Measurements from ENCODE around the gene WFDC2. TPM values are rescaled to one million over a fixed set of nuclear protein-coding genes. Genes with fewer than 3 reads are reported as not detected.

Gene WFDC2
- total and polyA plus RNA-seq, 7 donors: 0.22 to 0.74 (median 0.38) TPM; not detected in 3

DNA sequence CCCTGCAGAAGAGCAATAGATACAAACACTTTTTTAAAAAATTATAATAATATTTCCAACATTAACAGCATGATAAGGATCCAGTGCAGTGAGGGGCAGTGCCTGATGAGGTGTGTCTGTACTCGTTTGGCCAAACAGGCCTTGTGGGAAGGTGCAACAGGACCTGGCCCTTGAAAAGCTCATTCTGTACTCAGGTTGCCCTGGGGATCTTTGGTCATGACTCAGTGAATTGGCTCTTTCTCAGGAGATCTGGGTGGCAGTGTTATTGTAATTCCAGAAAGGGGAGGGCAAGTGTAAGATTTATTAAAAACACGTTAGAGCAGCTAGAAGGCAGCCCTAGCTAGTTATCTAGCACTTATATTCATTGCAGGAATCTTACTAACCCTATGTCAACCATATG is 48.7 kb downstream of the WFDC2 start:
- Histone ChIP-seq H3K9me3 (no peaks in the 10 kb centered on the region), H3K27me3 (ENCODE audit: insufficient read depth in 3 of 3, low read length in 2 of 3) (peaks cover 0 to 14% (median 4%) of the 10 kb centered on the region in 3 donors), H3K4me1 (no peaks in the 10 kb centered on the region), H3K27ac (no peak overlapping the region), H3K36me3 (ENCODE audit: insufficient read depth in 1 of 2, low read depth in 1 of 2) (no peaks in the 10 kb centered on the region), H3K4me3 (no peak overlapping the region)
- ATAC-seq (no peak), DNase-seq (no peak)
- TF ChIP-seq, protein P1, sequence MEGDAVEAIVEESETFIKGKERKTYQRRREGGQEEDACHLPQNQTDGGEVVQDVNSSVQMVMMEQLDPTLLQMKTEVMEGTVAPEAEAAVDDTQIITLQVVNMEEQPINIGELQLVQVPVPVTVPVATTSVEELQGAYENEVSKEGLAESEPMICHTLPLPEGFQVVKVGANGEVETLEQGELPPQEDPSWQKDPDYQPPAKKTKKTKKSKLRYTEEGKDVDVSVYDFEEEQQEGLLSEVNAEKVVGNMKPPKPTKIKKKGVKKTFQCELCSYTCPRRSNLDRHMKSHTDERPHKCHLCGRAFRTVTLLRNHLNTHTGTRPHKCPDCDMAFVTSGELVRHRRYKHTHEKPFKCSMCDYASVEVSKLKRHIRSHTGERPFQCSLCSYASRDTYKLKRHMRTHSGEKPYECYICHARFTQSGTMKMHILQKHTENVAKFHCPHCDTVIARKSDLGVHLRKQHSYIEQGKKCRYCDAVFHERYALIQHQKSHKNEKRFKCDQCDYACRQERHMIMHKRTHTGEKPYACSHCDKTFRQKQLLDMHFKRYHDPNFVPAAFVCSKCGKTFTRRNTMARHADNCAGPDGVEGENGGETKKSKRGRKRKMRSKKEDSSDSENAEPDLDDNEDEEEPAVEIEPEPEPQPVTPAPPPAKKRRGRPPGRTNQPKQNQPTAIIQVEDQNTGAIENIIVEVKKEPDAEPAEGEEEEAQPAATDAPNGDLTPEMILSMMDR (IDR thresholded peaks at IDR 0.05): no peak
- intact Hi-C loops (cut with DNase I): no loop called here
- WGBS, 3 donors: 44 to 60% (median 48%) methylated on average over 2 of the region's 2 CpGs

GRCh38 chr20:45523821-45524220 is 54.3 kb downstream of the WFDC2 start:
- Histone ChIP-seq H3K27me3 (ENCODE audit: insufficient read depth in 3 of 3, low read length in 2 of 3) (peaks cover 2 to 28% (median 4%) of the 10 kb centered on the region in 3 donors), H3K4me1 (no peaks in the 10 kb centered on the region), H3K9me3 (no peaks in the 10 kb centered on the region), H3K36me3 (ENCODE audit: insufficient read depth in 1 of 2, low read depth in 1 of 2) (no peaks in the 10 kb centered on the region), H3K27ac (no peak overlapping the region), H3K4me3 (no peak overlapping the region)
- intact Hi-C loops (cut with DNase I): no loop called here
- TF ChIP-seq, protein P1 (IDR thresholded peaks at IDR 0.05): no peak
- 69 to 77% (median 77%) methylated on average over 1 of the region's 1 CpG for WGBS, 3 donors
- ATAC-seq (no peak), DNase-seq (no peak)

- H3K36me3 ChIP-seq (ENCODE audit: insufficient read depth in 1 of 2, low read depth in 1 of 2): no peaks in the 10 kb centered on the region
- ATAC-seq (no peak), DNase-seq (no peak)
- no peaks in the 10 kb centered on the region for H3K9me3 ChIP-seq
- H3K27ac ChIP-seq: no peak overlapping the region
- intact Hi-C loops (cut with DNase I): no loop called here
- H3K4me1 ChIP-seq: no peaks in the 10 kb centered on the region
- no peak overlapping the region for H3K4me3 ChIP-seq
- peaks cover 2 to 21% (median 4%) of the 10 kb centered on the region in 3 donors for H3K27me3 ChIP-seq (ENCODE audit: insufficient read depth in 3 of 3, low read length in 2 of 3)
- 60 to 62% (median 60%) methylated on average over 4 of the region's 4 CpGs for WGBS, 3 donors
- TF ChIP-seq, protein P1 (IDR thresholded peaks at IDR 0.05): no peak
Observed at GRCh38 chr20:45527294-45527693, 57.7 kb downstream of the WFDC2 start.

Other genes with a start within 250 kb of the WFDC2 start
- gene SEMG2, start 248.4 kb upstream of the WFDC2 start, total RNA-seq: not detected
- gene SEMG2, start 248.4 kb upstream of the WFDC2 start, polyA plus RNA-seq: not detected
- gene SLPI, start 215.2 kb upstream of the WFDC2 start, total RNA-seq: 100 to 1,000 TPM in 2 of 4 donors, 10 to 100 TPM in 1, 1 to 10 TPM in 1; 5.7 to 723 (median 123) TPM
- gene SLPI, start 215.2 kb upstream of the WFDC2 start, polyA plus RNA-seq: 100 to 1,000 TPM in 2 of 3 donors, 10 to 100 TPM in 1; 17.5 to 295 (median 251) TPM
- gene RBPJL, start 162.9 kb upstream of the WFDC2 start, total RNA-seq: under 1 TPM in 1 of 4 donors, not detected in 3; 0.22 TPM
- gene RBPJL, start 162.9 kb upstream of the WFDC2 start, polyA plus RNA-seq: under 1 TPM in 2 of 3 donors, not detected in 1; 0.04 TPM
- not detected for gene MATN4, start 161.5 kb upstream of the WFDC2 start, total RNA-seq
- not detected for gene MATN4, start 161.5 kb upstream of the WFDC2 start, polyA plus RNA-seq
- gene SDC4, start 121.3 kb upstream of the WFDC2 start, total RNA-seq: 100 to 1,000 TPM in 2 of 4 donors, 10 to 100 TPM in 2; 32.2 to 283 (median 161) TPM
- gene SDC4, start 121.3 kb upstream of the WFDC2 start, polyA plus RNA-seq: 100 to 1,000 TPM in 1 of 3 donors, 10 to 100 TPM in 2; 41.6 to 323 (median 63.9) TPM
- 10 to 100 TPM; 17.1 to 29.6 (median 22.9) TPM for gene SYS1, start 106.6 kb upstream of the WFDC2 start, total RNA-seq
- 10 to 100 TPM; 40.9 to 73.3 (median 58.1) TPM for gene SYS1, start 106.6 kb upstream of the WFDC2 start, polyA plus RNA-seq
- under 1 TPM in 2 of 4 donors, not detected in 2; 0.38 to 0.69 TPM for gene TP53TG5, start 91.4 kb upstream of the WFDC2 start, total RNA-seq
- 1 to 10 TPM in 1 of 3 donors, under 1 TPM in 2; 0.12 to 1.0 (median 0.16) TPM for gene TP53TG5, start 91.4 kb upstream of the WFDC2 start, polyA plus RNA-seq
- 100 to 1,000 TPM; 108 to 180 (median 163) TPM for gene DBNDD2, start 61.5 kb upstream of the WFDC2 start, total RNA-seq
- gene DBNDD2, start 61.5 kb upstream of the WFDC2 start, polyA plus RNA-seq: 100 to 1,000 TPM; 151 to 230 (median 162) TPM
- gene PIGT, start 53.6 kb upstream of the WFDC2 start, total RNA-seq: 10 to 100 TPM; 48.0 to 74.9 (median 57.1) TPM
- gene PIGT, start 53.6 kb upstream of the WFDC2 start, polyA plus RNA-seq: 100 to 1,000 TPM in 1 of 3 donors, 10 to 100 TPM in 2; 57.3 to 113 (median 94.7) TPM
- not detected for gene SPINT3, start 45.9 kb downstream of the WFDC2 start, total RNA-seq
- gene SPINT3, start 45.9 kb downstream of the WFDC2 start, polyA plus RNA-seq: not detected
- not detected for gene WFDC6, start 69.7 kb downstream of the WFDC2 start, total RNA-seq
- gene WFDC6, start 69.7 kb downstream of the WFDC2 start, polyA plus RNA-seq: not detected
- not detected for gene EPPIN, start 77.6 kb downstream of the WFDC2 start, total RNA-seq
- not detected for gene EPPIN, start 77.6 kb downstream of the WFDC2 start, polyA plus RNA-seq
- gene WFDC8, start 109.5 kb downstream of the WFDC2 start, total RNA-seq: not detected
- not detected for gene WFDC8, start 109.5 kb downstream of the WFDC2 start, polyA plus RNA-seq
- not detected for gene WFDC10A, start 160.0 kb downstream of the WFDC2 start, total RNA-seq
- gene WFDC10A, start 160.0 kb downstream of the WFDC2 start, polyA plus RNA-seq: not detected
- not detected for gene WFDC9, start 161.5 kb downstream of the WFDC2 start, total RNA-seq
- not detected for gene WFDC9, start 161.5 kb downstream of the WFDC2 start, polyA plus RNA-seq
- gene WFDC11, start 200.5 kb downstream of the WFDC2 start, total RNA-seq: not detected
- gene WFDC11, start 200.5 kb downstream of the WFDC2 start, polyA plus RNA-seq: not detected
- gene WFDC13, start 232.3 kb downstream of the WFDC2 start, total RNA-seq: not detected
- gene WFDC13, start 232.3 kb downstream of the WFDC2 start, polyA plus RNA-seq: not detected
- not detected for gene WFDC10B, start 235.3 kb downstream of the WFDC2 start, total RNA-seq
- gene WFDC10B, start 235.3 kb downstream of the WFDC2 start, polyA plus RNA-seq: not detected